Omental fat pad (tissue), 4 donors: Measurements from ENCODE around the gene KRTAP10-6. TPM values are rescaled to one million over a fixed set of nuclear protein-coding genes. Genes with fewer than 3 reads are reported as not detected.
"Not testable (repeated sequence)": the region's sequence is repeated elsewhere in the genome, so short reads cannot be mapped to it uniquely, and the experiment has no call there.

Experiments
- ATAC-seq: fragments of 150-250 bp; one replicate; pipeline ENCODE4 v1.9.1; 2016; ENCODE audit warnings: mild to moderate bottlenecking, moderate library complexity; ENCODE audit not compliant: low FRiP score
- DNase-seq: peaks from one replicate; pipeline ENCODE4 v3.0.0-alpha.2; 2019; ENCODE audit warnings: low spot score
- total RNA-seq, 4 donors: library from RNA; depleted of rRNA; stranded (reverse); fragments of >200 nt; gene quantifications; one replicate each; pipeline ENCODE4 v1.1.0, GENCODE V29; 2016
- TF ChIP-seq, protein P1 (sequence below), 3 donors: fragments of 450-650 bp; IDR thresholded peaks; one replicate each; pipeline ENCODE4 v1.5.1; 2016 to 2017; ENCODE audit warnings: antibody characterized with exemption in 3 of 3, mild to moderate bottlenecking in 3 of 3, moderate library complexity in 2 of 3

The KRTAP10-6 gene
- total RNA-seq, 4 donors from 2014 or later, result not detected

DNA sequence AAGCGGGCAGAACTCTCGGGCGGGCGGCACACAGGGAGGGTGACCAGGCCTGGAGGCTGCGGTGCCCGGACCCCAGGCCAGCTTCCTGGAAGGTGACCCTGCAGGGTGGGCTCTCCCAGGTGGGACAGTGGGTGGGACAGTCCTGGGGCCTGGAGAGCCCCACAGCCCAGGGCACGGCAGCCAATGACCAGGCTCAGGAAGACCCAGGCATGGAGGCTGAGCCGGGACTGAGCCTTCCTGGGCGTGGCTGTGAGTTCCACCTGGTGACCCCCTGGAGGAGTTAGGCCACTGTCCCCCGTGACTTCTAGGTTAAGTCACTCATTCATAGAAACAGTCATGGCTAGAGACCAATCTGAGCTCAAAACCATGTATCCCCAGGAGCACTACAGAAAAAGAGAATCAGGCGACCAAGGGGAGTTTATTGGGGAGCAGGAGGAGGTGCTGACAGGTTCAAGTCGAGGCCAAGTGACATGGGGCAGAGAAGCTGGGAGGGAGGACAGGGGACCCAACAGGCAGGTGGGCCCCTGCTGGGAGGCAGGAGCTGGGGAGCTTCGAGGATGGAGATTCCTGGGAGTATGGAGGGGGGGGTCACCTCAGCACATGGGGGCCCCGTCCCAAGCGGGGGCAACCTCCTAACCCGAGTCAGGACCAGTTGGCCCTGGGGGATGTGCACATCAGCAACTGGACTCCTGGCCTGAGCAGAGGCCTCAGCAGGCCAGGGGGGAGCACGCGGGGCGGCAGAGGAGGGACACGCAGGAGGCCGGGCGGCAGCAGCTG lies 13.1 kb downstream of the KRTAP10-6 start:
- TF ChIP-seq, protein P1, sequence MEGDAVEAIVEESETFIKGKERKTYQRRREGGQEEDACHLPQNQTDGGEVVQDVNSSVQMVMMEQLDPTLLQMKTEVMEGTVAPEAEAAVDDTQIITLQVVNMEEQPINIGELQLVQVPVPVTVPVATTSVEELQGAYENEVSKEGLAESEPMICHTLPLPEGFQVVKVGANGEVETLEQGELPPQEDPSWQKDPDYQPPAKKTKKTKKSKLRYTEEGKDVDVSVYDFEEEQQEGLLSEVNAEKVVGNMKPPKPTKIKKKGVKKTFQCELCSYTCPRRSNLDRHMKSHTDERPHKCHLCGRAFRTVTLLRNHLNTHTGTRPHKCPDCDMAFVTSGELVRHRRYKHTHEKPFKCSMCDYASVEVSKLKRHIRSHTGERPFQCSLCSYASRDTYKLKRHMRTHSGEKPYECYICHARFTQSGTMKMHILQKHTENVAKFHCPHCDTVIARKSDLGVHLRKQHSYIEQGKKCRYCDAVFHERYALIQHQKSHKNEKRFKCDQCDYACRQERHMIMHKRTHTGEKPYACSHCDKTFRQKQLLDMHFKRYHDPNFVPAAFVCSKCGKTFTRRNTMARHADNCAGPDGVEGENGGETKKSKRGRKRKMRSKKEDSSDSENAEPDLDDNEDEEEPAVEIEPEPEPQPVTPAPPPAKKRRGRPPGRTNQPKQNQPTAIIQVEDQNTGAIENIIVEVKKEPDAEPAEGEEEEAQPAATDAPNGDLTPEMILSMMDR (IDR thresholded peaks at IDR 0.05), result no peak
- ATAC-seq, result no peak
- DNase-seq, result no peak

DNA sequence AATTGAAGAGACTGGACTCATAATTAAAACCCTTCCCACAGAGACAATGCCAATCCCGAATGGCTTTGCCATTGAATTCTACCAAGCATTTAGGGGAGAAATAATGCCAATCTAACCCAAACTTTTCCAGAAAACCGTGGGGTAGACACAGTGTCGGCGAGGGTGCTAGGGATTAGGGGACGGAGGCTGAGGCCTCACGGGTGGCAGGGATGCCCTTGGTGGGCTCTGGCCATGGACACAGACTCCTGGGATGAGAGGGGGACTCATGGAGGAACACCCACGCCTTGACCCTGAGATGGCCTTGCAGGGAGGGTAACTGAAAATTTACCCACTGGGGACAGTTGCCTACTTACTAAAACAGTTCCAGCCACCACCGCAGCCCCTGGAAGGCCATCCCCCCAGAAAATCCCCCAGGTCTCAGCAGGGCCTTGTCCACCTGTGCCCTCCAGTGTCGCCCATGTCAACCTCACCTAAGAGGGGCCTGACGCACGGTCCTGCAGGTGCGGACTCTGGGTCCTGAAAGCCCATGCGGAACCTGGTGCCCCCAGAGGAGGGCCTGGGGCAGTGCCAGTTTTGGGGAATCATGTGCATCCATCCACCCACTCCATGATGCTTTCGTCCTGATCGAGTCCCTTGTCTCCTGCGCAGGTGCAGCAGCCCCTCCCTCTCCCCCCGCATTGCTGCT lies 13.8 kb downstream of the KRTAP10-6 start:
- DNase-seq, result no peak
- TF ChIP-seq, protein P1 (IDR thresholded peaks at IDR 0.05), result no peak
- ATAC-seq, result no peak

DNA sequence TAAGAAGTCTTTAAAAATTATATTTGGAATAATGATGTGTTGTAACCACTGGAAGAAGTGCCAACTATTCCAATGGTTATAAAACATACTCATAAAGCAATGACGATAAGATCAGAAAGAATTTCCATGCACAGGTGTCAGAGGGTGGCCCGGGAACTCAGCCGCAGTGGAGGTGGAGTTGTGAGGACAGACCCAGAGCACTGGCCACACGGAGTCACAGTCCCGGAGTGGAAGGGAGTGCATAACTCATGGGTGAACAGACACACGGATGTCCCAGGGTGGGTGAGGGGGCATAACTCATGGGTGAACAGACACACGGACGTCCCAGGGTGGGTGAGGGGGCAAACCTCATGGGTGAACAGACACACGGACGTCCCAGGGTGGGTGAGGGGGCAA lies 16.3 kb downstream of the KRTAP10-6 start:
- DNase-seq, result no peak
- TF ChIP-seq, protein P1 (IDR thresholded peaks at IDR 0.05), result no peak
- no peak for ATAC-seq

DNA sequence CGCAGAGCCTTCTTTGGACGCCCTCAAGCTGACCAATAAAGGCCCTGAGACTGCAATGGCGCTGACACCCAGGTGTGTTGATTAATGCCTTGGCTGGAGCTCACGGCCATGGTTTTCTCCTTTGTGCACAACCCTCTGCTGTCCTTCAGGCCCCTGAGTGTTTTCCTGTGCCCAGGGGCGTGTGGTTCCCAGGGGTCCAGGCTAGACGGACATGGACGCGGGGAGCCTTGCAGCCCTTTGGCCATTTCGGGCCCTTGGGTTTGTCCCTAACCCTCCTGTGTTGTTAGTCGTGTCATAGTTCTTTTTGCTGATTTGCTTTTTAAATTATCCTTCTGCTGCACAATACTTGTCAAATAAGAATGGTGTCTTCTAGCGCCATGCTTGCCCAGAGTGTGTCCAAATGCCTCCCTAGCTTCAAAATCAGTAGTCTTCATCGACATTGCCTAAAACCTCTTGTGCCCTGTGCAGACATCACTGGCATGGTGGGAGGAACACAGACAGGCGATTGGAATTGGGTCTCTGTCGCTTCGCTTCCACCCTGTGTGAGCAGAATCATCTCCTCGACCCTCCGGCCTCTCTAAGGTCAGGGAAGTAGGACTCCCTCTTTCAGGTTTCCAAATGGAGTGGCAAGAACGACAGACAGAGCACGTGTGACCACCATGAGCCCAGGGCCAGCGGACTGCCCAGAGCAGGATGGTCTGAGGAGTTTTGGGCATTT lies 16.8 kb downstream of the KRTAP10-6 start:
- TF ChIP-seq, protein P1 (IDR thresholded peaks at IDR 0.05), result no peak

DNA sequence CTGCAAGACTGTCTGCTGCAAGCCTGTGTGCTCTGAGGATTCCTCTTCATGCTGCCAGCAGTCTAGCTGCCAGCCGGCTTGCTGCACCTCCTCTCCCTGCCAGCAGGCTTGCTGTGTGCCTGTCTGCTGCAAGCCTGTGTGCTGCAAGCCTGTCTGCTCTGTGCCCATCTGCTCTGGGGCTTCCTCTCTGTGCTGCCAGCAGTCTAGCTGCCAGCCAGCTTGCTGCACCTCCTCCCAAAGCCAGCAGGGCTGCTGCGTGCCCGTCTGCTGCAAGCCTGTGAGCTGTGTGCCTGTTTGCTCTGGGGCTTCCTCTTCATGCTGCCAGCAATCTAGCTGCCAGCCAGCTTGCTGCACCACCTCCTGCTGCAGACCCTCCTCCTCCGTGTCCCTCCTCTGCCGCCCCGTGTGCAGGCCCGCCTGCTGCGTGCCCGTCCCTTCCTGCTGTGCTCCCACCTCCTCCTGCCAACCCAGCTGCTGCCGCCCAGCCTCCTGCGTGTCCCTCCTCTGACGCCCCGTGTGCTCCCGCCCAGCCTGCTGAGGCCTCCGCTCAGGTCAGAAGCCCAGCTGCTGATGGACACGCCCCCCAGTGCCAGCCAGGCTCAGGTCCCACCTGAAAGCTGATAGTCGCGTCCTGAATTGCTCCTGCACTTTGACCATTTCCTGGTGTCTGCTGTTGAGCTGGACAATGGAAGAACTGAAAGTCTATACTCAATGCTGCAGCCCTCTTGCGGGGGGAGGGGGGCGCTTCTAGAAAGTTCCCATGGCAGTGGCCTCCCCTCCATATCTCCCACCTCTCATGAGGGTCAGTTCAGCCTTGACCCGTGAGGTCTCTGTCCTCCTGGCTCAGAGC lies 17.6 kb downstream of the KRTAP10-6 start:
- DNase-seq (no peak), ATAC-seq (no peak)
- TF ChIP-seq, protein P1 (IDR thresholded peaks at IDR 0.05), result no peak

More for the DNA sequence above, 16.8 kb downstream of the KRTAP10-6 start:
- DNase-seq (no peak), ATAC-seq (no peak)

DNA sequence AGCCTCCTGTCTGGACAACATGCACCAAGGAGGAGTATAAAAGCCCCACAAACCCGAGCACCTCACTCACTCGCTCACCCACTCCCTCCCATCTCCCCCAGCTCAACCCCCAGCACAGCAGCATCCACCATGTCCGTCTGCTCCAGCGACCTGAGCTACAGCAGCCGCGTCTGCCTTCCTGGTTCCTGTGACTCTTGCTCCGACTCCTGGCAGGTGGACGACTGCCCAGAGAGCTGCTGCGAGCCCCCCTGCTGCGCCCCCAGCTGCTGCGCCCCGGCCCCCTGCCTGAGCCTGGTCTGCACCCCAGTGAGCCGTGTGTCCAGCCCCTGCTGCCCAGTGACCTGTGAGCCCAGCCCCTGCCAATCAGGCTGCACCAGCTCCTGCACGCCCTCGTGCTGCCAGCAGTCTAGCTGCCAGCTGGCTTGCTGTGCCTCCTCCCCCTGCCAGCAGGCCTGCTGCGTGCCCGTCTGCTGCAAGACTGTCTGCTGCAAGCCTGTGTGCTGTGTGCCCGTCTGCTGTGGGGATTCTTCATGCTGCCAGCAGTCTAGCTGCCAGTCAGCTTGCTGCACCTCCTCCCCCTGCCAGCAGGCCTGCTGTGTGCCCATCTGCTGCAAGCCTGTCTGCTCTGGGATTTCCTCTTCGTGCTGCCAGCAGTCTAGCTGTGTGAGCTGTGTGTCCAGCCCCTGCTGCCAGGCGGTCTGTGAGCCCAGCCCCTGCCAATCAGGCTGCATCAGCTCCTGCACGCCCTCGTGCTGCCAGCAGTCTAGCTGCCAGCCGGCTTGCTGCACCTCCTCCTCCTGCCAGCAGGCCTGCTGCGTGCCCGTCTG lies 18.5 kb downstream of the KRTAP10-6 start, which contains the start of gene KRTAP10-4:
TSS of gene KRTAP10-4 (plus strand) at position 100 of the 827 bp plus-strand sequence. CDS start at position 130, 30 bp downstream.
- not testable (repeated sequence) for DNase-seq, ATAC-seq
